IMR-90 (cell line): ENCODE data around the gene CYTH4.

ENCODE experiments used
- BHLHE40 ChIP-seq: fragments of 150-350 bp; IDR thresholded peaks from 2 replicates; pipeline ENCODE4 v1.6.1; 2016; ENCODE audit warnings: mild to moderate bottlenecking, low read depth, low read length
- TF ChIP-seq, protein P1 (sequence below): conservative IDR thresholded peaks from 2 replicates; pipeline ENCODE4 v1.5.1; 2012; ENCODE audit warnings: mild to moderate bottlenecking, low read depth, low read length, improper control_type of control experiment

DNA sequence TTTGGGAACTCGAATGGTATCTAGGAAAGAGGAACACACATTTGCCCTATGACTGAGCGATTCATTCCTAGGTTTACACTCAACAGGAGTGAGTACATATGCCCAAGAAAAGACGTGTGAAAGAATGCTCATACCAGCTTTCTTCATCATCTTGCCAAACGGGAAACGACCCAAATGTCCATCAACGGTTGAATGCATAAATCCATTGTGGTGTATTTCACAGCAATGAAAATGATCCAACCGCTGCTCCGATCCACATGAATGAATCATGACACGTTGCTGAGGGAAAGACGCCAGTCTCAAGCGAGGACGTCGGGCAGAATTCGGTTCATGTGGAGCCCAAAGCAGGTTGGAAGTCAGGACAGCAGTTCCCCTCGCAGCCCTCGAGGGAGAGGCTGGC lies 71.5 kb downstream of the CYTH4 start:
- TF ChIP-seq, protein P1, sequence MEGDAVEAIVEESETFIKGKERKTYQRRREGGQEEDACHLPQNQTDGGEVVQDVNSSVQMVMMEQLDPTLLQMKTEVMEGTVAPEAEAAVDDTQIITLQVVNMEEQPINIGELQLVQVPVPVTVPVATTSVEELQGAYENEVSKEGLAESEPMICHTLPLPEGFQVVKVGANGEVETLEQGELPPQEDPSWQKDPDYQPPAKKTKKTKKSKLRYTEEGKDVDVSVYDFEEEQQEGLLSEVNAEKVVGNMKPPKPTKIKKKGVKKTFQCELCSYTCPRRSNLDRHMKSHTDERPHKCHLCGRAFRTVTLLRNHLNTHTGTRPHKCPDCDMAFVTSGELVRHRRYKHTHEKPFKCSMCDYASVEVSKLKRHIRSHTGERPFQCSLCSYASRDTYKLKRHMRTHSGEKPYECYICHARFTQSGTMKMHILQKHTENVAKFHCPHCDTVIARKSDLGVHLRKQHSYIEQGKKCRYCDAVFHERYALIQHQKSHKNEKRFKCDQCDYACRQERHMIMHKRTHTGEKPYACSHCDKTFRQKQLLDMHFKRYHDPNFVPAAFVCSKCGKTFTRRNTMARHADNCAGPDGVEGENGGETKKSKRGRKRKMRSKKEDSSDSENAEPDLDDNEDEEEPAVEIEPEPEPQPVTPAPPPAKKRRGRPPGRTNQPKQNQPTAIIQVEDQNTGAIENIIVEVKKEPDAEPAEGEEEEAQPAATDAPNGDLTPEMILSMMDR, result no peak
- TF ChIP-seq BHLHE40, result no peak
